DND-41 (cell line): ENCODE measurements around the gene STK36.
A peak's percentile ranks its signal among the peaks of the same experiment; 100 is the strongest.

Source experiments
- ATAC-seq: fragments of 200-7000 bp; cut with Tn5 transposase; 3 replicates; pipeline ENCODE4 v1.9.1; 2021; ENCODE audit warnings: low read depth; ENCODE audit not compliant: insufficient read depth
- DNase-seq: peaks from one replicate; pipeline ENCODE4 v3.0.0-alpha.2; 2020
- H2AFZ ChIP-seq: 2 replicates; pipeline ENCODE4 v1.6.0; 2012; ENCODE audit warnings: low read depth, low read length
- H3K27ac ChIP-seq: 2 replicates; pipeline ENCODE4 v1.5.1; 2012; ENCODE audit warnings: low read length, inconsistent platforms
- H3K27me3 ChIP-seq: fragments of 200-600 bp; sonication (generic); 2 replicates; pipeline ENCODE4 v1.6.0; 2012; ENCODE audit warnings: low read length, mild to moderate bottlenecking, inconsistent platforms; ENCODE audit not compliant: insufficient read depth, poor library complexity
- H3K36me3 ChIP-seq: 2 replicates; pipeline ENCODE4 v1.5.1; 2012; ENCODE audit warnings: low read length, inconsistent platforms; ENCODE audit not compliant: insufficient read depth
- H3K4me1 ChIP-seq: 2 replicates; pipeline ENCODE4 v1.5.1; 2012; ENCODE audit warnings: mild to moderate bottlenecking, low read length; ENCODE audit not compliant: insufficient read depth
- H3K4me2 ChIP-seq: 2 replicates; pipeline ENCODE4 v1.6.0; 2012; ENCODE audit warnings: mild to moderate bottlenecking, moderate library complexity, low read length, inconsistent platforms; ENCODE audit not compliant: insufficient read depth
- H3K4me3 ChIP-seq, 2 experiments: fragments of 200-600 bp in 1 of 2; shearing (Covaris generic) in 1 of 2; 2 replicates each; pipeline ENCODE4 v1.5.1; 2012 to 2016; ENCODE audit warnings: inconsistent platforms in 2 of 2, low read length in 2 of 2, mild to moderate bottlenecking in 2 of 2, low read depth in 1 of 2, moderate library complexity in 1 of 2
- H3K79me2 ChIP-seq: 2 replicates; pipeline ENCODE4 v1.6.0; 2012; ENCODE audit warnings: low read length, inconsistent platforms; ENCODE audit not compliant: insufficient read depth
- H3K9ac ChIP-seq: 2 replicates; pipeline ENCODE4 v1.6.0; 2012; ENCODE audit warnings: low read depth, mild to moderate bottlenecking, inconsistent platforms, low read length, moderate library complexity
- H3K9me3 ChIP-seq: 2 replicates; pipeline ENCODE4 v1.5.1; 2012; ENCODE audit warnings: low read length, moderate library complexity, mild to moderate bottlenecking, inconsistent platforms; ENCODE audit not compliant: insufficient read depth, severe bottlenecking
- H4K20me1 ChIP-seq: 2 replicates; pipeline ENCODE4 v1.6.0; 2012; ENCODE audit warnings: low read length; ENCODE audit not compliant: insufficient read depth
- CTCF ChIP-seq: IDR thresholded peaks from 2 replicates; pipeline ENCODE4 v1.5.1; 2012; ENCODE audit warnings: borderline replicate concordance, low read length, moderate library complexity, mild to moderate bottlenecking; ENCODE audit not compliant: poor library complexity, severe bottlenecking; ENCODE audit errors: extremely low read depth
- EZH2 ChIP-seq: IDR thresholded peaks from 3 replicates; pipeline ENCODE4 v1.6.1; 2012; ENCODE audit warnings: borderline replicate concordance, low read depth, mild to moderate bottlenecking, moderate library complexity, low read length, inconsistent platforms; ENCODE audit not compliant: severe bottlenecking

The STK36 gene

GRCh38 chr2:218648787-218649100, 23.1 kb upstream of the STK36 start:
- Histone ChIP-seq H3K36me3 (peaks cover 89% of the 10 kb centered on the region), H3K27me3 (no peaks in the 10 kb centered on the region), H3K79me2 (peaks cover 8% of the 10 kb centered on the region), H3K9me3 (no peaks in the 10 kb centered on the region), H3K4me2 (no peak overlapping the region), H3K9ac (no peak overlapping the region), H3K4me1 (no peaks in the 10 kb centered on the region), H2AFZ (no peak overlapping the region), H3K27ac (no peak overlapping the region), H4K20me1 (peaks cover 30% of the 10 kb centered on the region), H3K4me3 (no peak overlapping the region)
- DNase-seq, result no peak
- TF ChIP-seq CTCF (no peak), EZH2 (no peak)
- ATAC-seq, result peak; percentile 30; the same call in 2 of the 3 replicates

DNA sequence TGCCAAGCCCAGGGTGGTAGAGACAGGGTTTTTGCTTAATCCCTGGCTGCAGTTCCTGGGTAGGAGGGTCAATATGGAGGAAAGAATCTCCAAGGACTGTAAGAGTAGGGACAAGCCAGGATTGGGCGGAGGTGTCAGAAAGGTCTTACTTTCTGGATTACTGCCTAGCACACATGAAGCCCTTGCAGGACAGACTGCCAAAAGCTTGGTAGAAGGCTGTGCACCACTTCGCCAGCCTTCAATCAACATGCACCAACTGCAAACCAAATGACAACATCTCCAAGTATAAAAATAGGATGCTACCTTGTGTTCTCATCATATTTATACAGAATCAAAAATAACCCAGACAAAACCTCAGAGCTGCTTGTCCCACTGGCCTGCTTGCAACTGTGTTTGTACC, 16.1 kb upstream of the STK36 start:
- Histone ChIP-seq H3K9ac (no peak overlapping the region), H4K20me1 (peaks cover 8% of the 10 kb centered on the region; the same call in 1 of the 2 replicates), H3K79me2 (peaks cover 37% of the 10 kb centered on the region), H3K4me2 (no peak overlapping the region), H3K4me3 (no peak overlapping the region), H3K4me1 (peaks cover 34% of the 10 kb centered on the region), H3K36me3 (peaks cover 69% of the 10 kb centered on the region), H2AFZ (no peak overlapping the region), H3K9me3 (no peaks in the 10 kb centered on the region), H3K27ac (no peak overlapping the region), H3K27me3 (no peaks in the 10 kb centered on the region)
- no peak for ATAC-seq
- no peak for TF ChIP-seq CTCF
- no peak for TF ChIP-seq EZH2
- no peak for DNase-seq

DNA sequence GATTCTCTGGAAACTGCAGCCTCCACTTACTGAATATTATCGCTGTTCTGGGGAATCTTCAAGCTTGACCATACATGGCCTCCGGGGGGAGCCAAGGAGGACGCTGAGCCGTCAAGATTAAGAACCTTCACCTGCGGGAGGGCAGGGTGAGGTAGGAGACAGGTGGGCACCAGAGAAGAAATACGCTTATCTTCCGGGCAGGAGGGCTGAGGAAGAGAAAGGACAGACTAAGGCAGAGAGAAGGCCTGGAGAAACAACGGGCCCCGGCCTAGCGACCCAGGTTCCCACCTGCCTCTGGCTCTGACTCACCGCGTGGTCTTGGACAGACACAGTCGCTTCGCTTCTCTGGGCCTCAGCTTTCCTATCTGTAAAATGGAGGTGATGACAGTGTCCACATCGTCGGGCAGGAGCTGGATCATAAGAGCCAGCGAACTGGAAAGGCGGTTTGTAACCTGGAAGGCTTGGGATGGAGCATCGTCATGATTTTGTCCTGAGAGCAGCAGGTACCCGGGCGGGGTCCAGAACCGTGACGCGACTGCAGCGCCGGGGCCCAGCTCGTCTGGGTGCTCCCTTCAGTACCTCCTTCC, 13.1 kb upstream of the STK36 start:
- no peaks in the 10 kb centered on the region for H3K27me3 ChIP-seq
- H3K9me3 ChIP-seq, result no peaks in the 10 kb centered on the region
- H3K79me2 ChIP-seq, result peaks cover 39% of the 10 kb centered on the region
- peak overlapping the region; percentile 74 for H3K9ac ChIP-seq
- H3K4me1 ChIP-seq, result peaks cover 41% of the 10 kb centered on the region
- H4K20me1 ChIP-seq, result no peaks in the 10 kb centered on the region; the same call in 1 of the 2 replicates
- H3K36me3 ChIP-seq, result peaks cover 70% of the 10 kb centered on the region
- DNase-seq (peak; percentile 41), ATAC-seq (peak; percentile 4; the same call in 2 of the 3 replicates)
- H3K27ac ChIP-seq, result peak overlapping the region; percentile 74
- H2AFZ ChIP-seq, result peak overlapping the region; percentile 92
- peak overlapping the region; percentile 94 for H3K4me2 ChIP-seq
- peak overlapping the region; percentile 77 to 81 for H3K4me3 ChIP-seq
- TF ChIP-seq CTCF (peak; percentile 67), EZH2 (no peak)
